GM21786 (cell line): ENCODE data around the gene MON2.
"Not testable (repeated sequence)": the region's sequence is repeated elsewhere in the genome, so short reads cannot be mapped to it uniquely, and the experiment has no call there.

Experiments
- ATAC-seq: cut with Tn5 transposase; IDR thresholded peaks from one replicate; pipeline ENCODE4 v1.9.1; 2021; ENCODE audit not compliant: unreplicated experiment

MON2 gene

GRCh38 chr12:62466594-62467491 is at the start of gene MON2:
Gene MON2 (plus strand): TSS chr12:62466826. CDS start chr12:62467208, 382 bp downstream.
- peak; percentile 96 for ATAC-seq

- no peak for ATAC-seq
Measured at GRCh38 chr12:62426089-62426488, 40.5 kb upstream of the MON2 start.

- ATAC-seq = no peak
Measured at GRCh38 chr12:62429457-62429856, 37.2 kb upstream of the MON2 start.

- no peak for ATAC-seq
Measured at GRCh38 chr12:62434494-62435302, 31.9 kb upstream of the MON2 start.

- peak; percentile 89 for ATAC-seq
Measured at GRCh38 chr12:62435303-62436163, 31.1 kb upstream of the MON2 start.

GRCh38 chr12:62436164-62436503 is 30.5 kb upstream of the MON2 start:
- no peak for ATAC-seq

GRCh38 chr12:62438098-62438692 is 28.4 kb upstream of the MON2 start:
- ATAC-seq = no peak

- no peak for ATAC-seq
Measured at GRCh38 chr12:62446754-62447452, 19.7 kb upstream of the MON2 start.

GRCh38 chr12:62448436-62448835 is 18.2 kb upstream of the MON2 start:
- no peak for ATAC-seq

- ATAC-seq = not testable (repeated sequence)
Measured at GRCh38 chr12:62455429-62455828, 11.2 kb upstream of the MON2 start.

- no peak for ATAC-seq
Measured at GRCh38 chr12:62458626-62459025, 8.0 kb upstream of the MON2 start.

GRCh38 chr12:62459976-62460375 is 6.7 kb upstream of the MON2 start:
- ATAC-seq = no peak

- ATAC-seq = not testable (repeated sequence)
Measured at GRCh38 chr12:62461171-62461837, 5.3 kb upstream of the MON2 start.

- not testable (repeated sequence) for ATAC-seq
Measured at GRCh38 chr12:62463252-62463651, 3.4 kb upstream of the MON2 start.

GRCh38 chr12:62466018-62466593 is 520 bp upstream of the MON2 start:
- peak; percentile 33 for ATAC-seq

GRCh38 chr12:62468397-62468796 is 1.8 kb downstream of the MON2 start:
- ATAC-seq = no peak

- ATAC-seq = no peak
Measured at GRCh38 chr12:62468935-62469334, 2.3 kb downstream of the MON2 start.

GRCh38 chr12:62469704-62470103 is 3.1 kb downstream of the MON2 start:
- ATAC-seq = no peak

- ATAC-seq = no peak
Measured at GRCh38 chr12:62471734-62472133, 5.1 kb downstream of the MON2 start.
